GM19099 (cell line): ENCODE measurements around the gene RAD51B.

ENCODE experiments used
- POLR2A ChIP-seq: IDR thresholded peaks from 3 replicates; pipeline ENCODE4 v1.6.1; 2011; ENCODE audit warnings: low read depth; ENCODE audit not compliant: insufficient read length; ENCODE audit errors: extremely low read depth

The RAD51B gene

GRCh38 chr14:68377006-68377405, 557.4 kb downstream of the RAD51B start:
- TF ChIP-seq POLR2A = no peak

- TF ChIP-seq POLR2A = no peak
Observed at GRCh38 chr14:68377459-68377858, 557.9 kb downstream of the RAD51B start.

- TF ChIP-seq POLR2A = no peak
Observed at GRCh38 chr14:68379510-68380328, 560.1 kb downstream of the RAD51B start.

GRCh38 chr14:68380329-68380741, 560.8 kb downstream of the RAD51B start:
- TF ChIP-seq POLR2A = no peak

- no peak for TF ChIP-seq POLR2A
Observed at GRCh38 chr14:68384335-68384734, 564.8 kb downstream of the RAD51B start.

- no peak for TF ChIP-seq POLR2A
Observed at GRCh38 chr14:68384881-68385280, 565.3 kb downstream of the RAD51B start.

GRCh38 chr14:68386446-68386845, 566.9 kb downstream of the RAD51B start:
- no peak for TF ChIP-seq POLR2A

GRCh38 chr14:68386950-68387779, 567.6 kb downstream of the RAD51B start:
- no peak for TF ChIP-seq POLR2A

- no peak for TF ChIP-seq POLR2A
Observed at GRCh38 chr14:68389943-68390342, 570.4 kb downstream of the RAD51B start.

- TF ChIP-seq POLR2A = no peak
Observed at GRCh38 chr14:68390741-68391140, 571.2 kb downstream of the RAD51B start.

GRCh38 chr14:68391311-68392014, 571.9 kb downstream of the RAD51B start:
- TF ChIP-seq POLR2A = no peak

- TF ChIP-seq POLR2A = no peak
Observed at GRCh38 chr14:68392393-68393141, 573.0 kb downstream of the RAD51B start.

GRCh38 chr14:68393259-68393658, 573.7 kb downstream of the RAD51B start:
- no peak for TF ChIP-seq POLR2A

GRCh38 chr14:68394118-68394763, 574.7 kb downstream of the RAD51B start:
- no peak for TF ChIP-seq POLR2A
